Naive thymus-derived CD4-positive, alpha-beta T cell (primary cell): ENCODE measurements around the gene FOXL3. TPM values are rescaled to one million over a fixed set of nuclear protein-coding genes. Genes with fewer than 3 reads are reported as not detected.

Source experiments
- ATAC-seq: fragments of 150-1000 bp; cut with Tn5 transposase; 2 replicates; pipeline ENCODE4 v1.10.0; 2021; ENCODE audit warnings: mild to moderate bottlenecking, moderate library complexity
- CTCF ChIA-PET: fragments of 350-600 bp; sonication (Branson Sonifier 250); formaldehyde crosslinking; loops from one replicate; lab custom pipeline; 2021; ENCODE audit warnings: antibody characterized with exemption; lab: Charles Lee
- POLR2A ChIA-PET: fragments of 350-600 bp; sonication (Branson Sonifier 250); formaldehyde crosslinking; loops from one replicate; lab custom pipeline; 2021; ENCODE audit warnings: antibody characterized with exemption, inconsistent platforms; lab: Charles Lee
- DNase-seq, 9 donors: peaks; one replicate each; pipeline versions ENCODE4 v3.0.0 to v3.0.0-alpha.2; 2020 to 2022; ENCODE audit warnings: mixed read lengths in 1 of 9
- H3K27ac ChIP-seq: one replicate; pipeline ENCODE4 v1.7.0; 2013; ENCODE audit warnings: mild to moderate bottlenecking, low read depth, low read length, moderate library complexity
- H3K27me3 ChIP-seq, 2 donors: one replicate each; pipeline ENCODE4 v1.7.0; 2013; ENCODE audit warnings: low read length in 2 of 2, mild to moderate bottlenecking in 2 of 2, moderate library complexity in 2 of 2; ENCODE audit not compliant: control insufficient read depth in 2 of 2, insufficient read depth in 2 of 2
- H3K36me3 ChIP-seq, 3 experiments: 1 replicate in 2 of 3; 2 replicates in 1 of 3; pipeline ENCODE4 v1.7.0; 2013; ENCODE audit warnings: low read length in 3 of 3, mild to moderate bottlenecking in 3 of 3, moderate library complexity in 1 of 3; ENCODE audit not compliant: insufficient read depth in 3 of 3, control insufficient read depth in 2 of 3
- H3K4me1 ChIP-seq, 2 donors: one replicate each; pipeline ENCODE4 v1.7.0; 2013; ENCODE audit warnings: low read length in 2 of 2, mild to moderate bottlenecking in 2 of 2, moderate library complexity in 1 of 2; ENCODE audit not compliant: control insufficient read depth in 2 of 2, insufficient read depth in 2 of 2
- H3K4me3 ChIP-seq: 2 replicates; pipeline ENCODE4 v1.7.0; 2013; ENCODE audit warnings: mild to moderate bottlenecking, low read length
- H3K9me3 ChIP-seq, 3 experiments: 1 replicate in 2 of 3; 2 replicates in 1 of 3; pipeline ENCODE4 v1.7.0; 2013; ENCODE audit warnings: low read length in 3 of 3; ENCODE audit not compliant: control insufficient read depth in 2 of 3
- H3K27ac Mint-ChIP-seq, 9 donors: one replicate each; pipeline ENCODE4 v1.8.0; 2020 to 2022; ENCODE audit warnings: mixed read lengths in 9 of 9, mild to moderate bottlenecking in 8 of 9, moderate library complexity in 5 of 9, inconsistent platforms in 2 of 9
- H3K27me3 Mint-ChIP-seq, 5 donors: one replicate each; pipeline ENCODE4 v1.8.0; 2021 to 2022; ENCODE audit warnings: mixed read lengths in 5 of 5, mild to moderate bottlenecking in 1 of 5
- H3K36me3 Mint-ChIP-seq, 5 donors: one replicate each; pipeline ENCODE4 v1.8.0; 2020 to 2022; ENCODE audit warnings: mixed read lengths in 5 of 5, mild to moderate bottlenecking in 3 of 5, inconsistent platforms in 1 of 5
- H3K4me1 Mint-ChIP-seq, 7 donors: one replicate each; pipeline ENCODE4 v1.8.0; 2020 to 2022; ENCODE audit warnings: mixed read lengths in 7 of 7, mild to moderate bottlenecking in 3 of 7, inconsistent platforms in 1 of 7
- H3K4me3 Mint-ChIP-seq, 10 donors: one replicate each; pipeline ENCODE4 v1.8.0; 2020 to 2022; ENCODE audit warnings: mild to moderate bottlenecking in 10 of 10, mixed read lengths in 10 of 10, moderate library complexity in 6 of 10, inconsistent platforms in 2 of 10
- H3K9me3 Mint-ChIP-seq, 11 donors: one replicate each; pipeline ENCODE4 v1.8.0; 2020 to 2022; ENCODE audit warnings: mixed read lengths in 11 of 11, mild to moderate bottlenecking in 4 of 11, inconsistent platforms in 1 of 11, moderate library complexity in 1 of 11
- intact Hi-C, 2 donors: fragments of 100-400 bp; cut with micrococcal nuclease; formaldehyde crosslinking; loops; one replicate each; pipeline ENCODE4 v1.15.1; 2023
- polyA plus RNA-seq, 2 donors: library from polyadenylated mRNA; unstranded; fragments of 300-500 nt; fragmentation: Illumina TruSeq; gene quantifications; one replicate each; pipeline ENCODE4 v1.2.3, GENCODE V29; 2021
- total RNA-seq, 6 experiments: library from RNA in 5 of 6; stranded (reverse) in 5 of 6; gene quantifications; 1 replicate in 5 of 6; 2 replicates in 1 of 6; pipeline ENCODE4 v1.2.3 and lab custom pipeline; 2021 to 2026

FOXL3 gene
- total and polyA plus RNA-seq, 7 experiments from 2014 or later, result not detected

GRCh38 chr7:317643-318405 lies 27.9 kb downstream of the FOXL3 start:
- CTCF ChIA-PET, result no interaction called here
- POLR2A ChIA-PET, result no interaction called here

GRCh38 chr7:318476-318875 lies 28.5 kb downstream of the FOXL3 start:
- H3K9me3 Mint-ChIP-seq, result peaks cover 0 to 9% (median 3%) of the 10 kb centered on the region in 11 donors
- H3K27ac ChIP-seq, result no peak overlapping the region
- H3K4me1 ChIP-seq, result no peaks in the 10 kb centered on the region
- CTCF ChIA-PET, result no interaction called here
- peaks cover 0 to 8% (median 0%) of the 10 kb centered on the region in 7 donors for H3K4me1 Mint-ChIP-seq
- intact Hi-C loops, result no loop called here
- peaks cover 0 to 4% of the 10 kb centered on the region in 2 donors for H3K27me3 ChIP-seq
- no peaks in the 10 kb centered on the region for H3K9me3 ChIP-seq
- no peak overlapping the region for H3K4me3 ChIP-seq
- no peak for DNase-seq
- H3K27ac Mint-ChIP-seq, result no peak overlapping the region
- no peaks in the 10 kb centered on the region for H3K36me3 ChIP-seq
- H3K36me3 Mint-ChIP-seq, result peaks cover 0 to 4% (median 0%) of the 10 kb centered on the region in 5 donors
- ATAC-seq, result no peak
- POLR2A ChIA-PET, result no interaction called here
- peaks cover 23 to 64% (median 46%) of the 10 kb centered on the region in 5 donors for H3K27me3 Mint-ChIP-seq
- H3K4me3 Mint-ChIP-seq, result no peak overlapping the region

More at GRCh38 chr7:317643-318405, 27.9 kb downstream of the FOXL3 start:
- Histone ChIP-seq H3K27ac (no peak overlapping the region), H3K27me3 (peaks cover 0 to 4% of the 10 kb centered on the region in 2 donors), H3K9me3 (no peaks in the 10 kb centered on the region), H3K4me3 (no peak overlapping the region), H3K4me1 (no peaks in the 10 kb centered on the region), H3K36me3 (no peaks in the 10 kb centered on the region)
- no peak overlapping the region for H3K4me3 Mint-ChIP-seq
- no peak overlapping the region for H3K27ac Mint-ChIP-seq
- H3K27me3 Mint-ChIP-seq, result peaks cover 28 to 67% (median 46%) of the 10 kb centered on the region in 5 donors
- ATAC-seq, result no peak
- peaks cover 0 to 9% (median 3%) of the 10 kb centered on the region in 11 donors for H3K9me3 Mint-ChIP-seq
- no peak for DNase-seq
- peaks cover 0 to 8% (median 0%) of the 10 kb centered on the region in 7 donors for H3K4me1 Mint-ChIP-seq
- H3K36me3 Mint-ChIP-seq, result peaks cover 0 to 4% (median 0%) of the 10 kb centered on the region in 5 donors
- intact Hi-C loops, result no loop called here

- H3K4me3 Mint-ChIP-seq, result no peak overlapping the region
- H3K36me3 Mint-ChIP-seq, result peaks cover 0 to 4% (median 0%) of the 10 kb centered on the region in 5 donors
- intact Hi-C loops, result no loop called here
- CTCF ChIA-PET, result no interaction called here
- H3K27me3 ChIP-seq, result peaks cover 0 to 4% of the 10 kb centered on the region in 2 donors
- H3K9me3 ChIP-seq, result no peaks in the 10 kb centered on the region
- peaks cover 0 to 9% (median 3%) of the 10 kb centered on the region in 11 donors for H3K9me3 Mint-ChIP-seq
- ATAC-seq, result no peak
- no peaks in the 10 kb centered on the region for H3K36me3 ChIP-seq
- H3K4me1 ChIP-seq, result no peaks in the 10 kb centered on the region
- peaks cover 26 to 58% (median 43%) of the 10 kb centered on the region in 5 donors for H3K27me3 Mint-ChIP-seq
- no peak overlapping the region for H3K27ac ChIP-seq
- H3K27ac Mint-ChIP-seq, result peak overlapping the region in 1 of 9 donors; percentile 76
- POLR2A ChIA-PET, result no interaction called here
- no peak for DNase-seq
- no peak overlapping the region for H3K4me3 ChIP-seq
- peaks cover 0 to 8% (median 0%) of the 10 kb centered on the region in 7 donors for H3K4me1 Mint-ChIP-seq
Measured at GRCh38 chr7:318878-319661, 29.1 kb downstream of the FOXL3 start.

DNA sequence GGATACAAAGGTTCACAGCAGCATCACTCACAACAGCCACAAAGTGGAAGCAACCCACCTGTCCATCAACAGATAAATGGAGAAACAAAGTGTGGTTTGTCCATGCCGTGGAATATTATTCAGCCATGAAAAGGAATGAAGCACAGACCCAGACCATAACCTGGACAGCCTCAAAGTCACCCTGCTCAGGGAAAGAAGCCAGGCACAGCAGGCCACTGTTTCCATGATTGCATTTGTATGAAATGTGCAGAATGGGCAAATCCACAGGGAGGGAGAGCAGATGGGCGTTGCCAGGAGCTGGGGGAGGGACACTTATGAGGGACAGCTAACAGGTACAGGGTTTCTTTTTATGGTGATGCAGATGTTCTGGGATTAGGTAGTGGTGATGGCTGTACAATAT lies 30.3 kb downstream of the FOXL3 start:
- no peak for ATAC-seq
- CTCF ChIA-PET, result interaction anchor here (0.7 kb wide), 3 partner anchors 12 to 466 kb away, joined by 3 to 4 read pairs (median 3); no protein-coding TSS in a partner anchor
- Histone ChIP-seq H3K27ac (no peak overlapping the region), H3K36me3 (no peaks in the 10 kb centered on the region), H3K4me3 (no peak overlapping the region), H3K9me3 (no peaks in the 10 kb centered on the region), H3K27me3 (peaks cover 0 to 4% of the 10 kb centered on the region in 2 donors), H3K4me1 (no peaks in the 10 kb centered on the region)
- H3K27me3 Mint-ChIP-seq, result peaks cover 19 to 49% (median 35%) of the 10 kb centered on the region in 5 donors
- peaks cover 0 to 8% (median 0%) of the 10 kb centered on the region in 7 donors for H3K4me1 Mint-ChIP-seq
- H3K4me3 Mint-ChIP-seq, result no peak overlapping the region
- H3K36me3 Mint-ChIP-seq, result peaks cover 0 to 4% (median 0%) of the 10 kb centered on the region in 5 donors
- no peak for DNase-seq
- H3K9me3 Mint-ChIP-seq, result peaks cover 0 to 5% (median 0%) of the 10 kb centered on the region in 11 donors
- intact Hi-C loops, result loop anchor here in 1 of 2 donors (5.0 kb wide), 1 partner anchor 632 kb away; the partner anchor contains the start of gene ADAP1
- POLR2A ChIA-PET, result no interaction called here
- no peak overlapping the region for H3K27ac Mint-ChIP-seq

DNA sequence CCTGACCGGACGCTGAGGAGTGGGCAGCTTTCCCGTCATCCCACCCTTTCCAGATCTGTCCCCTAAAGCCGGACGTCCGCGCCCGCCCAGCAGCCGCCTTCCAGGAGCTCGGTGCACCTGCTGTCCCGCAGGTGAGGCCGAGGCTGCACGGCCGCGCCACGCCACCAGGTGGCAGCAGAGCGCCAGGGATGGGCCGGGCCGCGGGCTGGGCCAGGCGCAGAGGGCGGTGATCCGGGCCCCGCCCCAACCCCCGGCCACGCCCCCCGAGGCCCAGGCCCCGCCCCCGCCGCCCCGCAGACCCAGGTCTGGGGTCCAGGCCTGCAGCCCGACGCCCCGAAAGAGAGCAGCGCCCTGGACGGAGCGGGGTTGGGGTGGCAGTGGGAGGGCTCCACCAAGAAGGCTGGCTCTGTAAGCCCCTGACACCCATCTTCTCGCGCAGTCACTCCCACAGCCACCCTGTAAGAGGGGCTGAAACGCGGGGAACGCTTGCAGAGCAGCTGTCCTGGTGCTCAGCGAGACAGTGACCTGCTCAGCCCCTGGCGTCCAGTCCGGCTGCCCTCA lies 32.2 kb downstream of the FOXL3 start:
- intact Hi-C loops, result loop anchor here (1.0 to 5.0 kb wide), 5 partner anchors 404 to 630 kb away; partner anchors contain the start of genes DNAAF5 (in 2 of the 2), ADAP1 (in 1 of the 2) and PRKAR1B (in 1 of the 2)
- DNase-seq, result peak; percentile 74 to 98 (median 85)

GRCh38 chr7:322708-323111 lies 32.7 kb downstream of the FOXL3 start:
- no peaks in the 10 kb centered on the region for H3K27me3 ChIP-seq
- Mint-ChIP-seq H3K27me3 (peaks cover 15 to 30% (median 17%) of the 10 kb centered on the region in 5 donors), H3K9me3 (peaks cover 0 to 1% (median 0%) of the 10 kb centered on the region in 11 donors), H3K4me1 (peaks cover 0 to 4% (median 0%) of the 10 kb centered on the region in 7 donors), H3K27ac (no peak overlapping the region), H3K4me3 (no peak overlapping the region), H3K36me3 (no peaks in the 10 kb centered on the region)
- DNase-seq, result no peak
- no peaks in the 10 kb centered on the region for H3K4me1 ChIP-seq
- intact Hi-C loops, result loop anchor here (1.0 to 5.0 kb wide), 5 partner anchors 404 to 630 kb away; partner anchors contain the start of genes DNAAF5 (in 2 of the 2), ADAP1 (in 1 of the 2) and PRKAR1B (in 1 of the 2)
- no peak overlapping the region for H3K27ac ChIP-seq
- no peak for ATAC-seq
- no peaks in the 10 kb centered on the region for H3K36me3 ChIP-seq
- no peaks in the 10 kb centered on the region for H3K9me3 ChIP-seq
- ChIA-PET CTCF (interaction anchor here (1.2 to 1.3 kb wide), 2 partner anchors 409 to 412 kb away, joined by 4 read pairs; no protein-coding TSS in a partner anchor), POLR2A (no interaction called here)
- no peak overlapping the region for H3K4me3 ChIP-seq

More for the DNA sequence above, 32.2 kb downstream of the FOXL3 start:
- peak; percentile 100 for ATAC-seq
- Mint-ChIP-seq H3K27me3 (peaks cover 15 to 36% (median 23%) of the 10 kb centered on the region in 5 donors), H3K36me3 (no peaks in the 10 kb centered on the region), H3K9me3 (peaks cover 0 to 1% (median 0%) of the 10 kb centered on the region in 11 donors), H3K27ac (no peak overlapping the region), H3K4me1 (peaks cover 0 to 6% (median 0%) of the 10 kb centered on the region in 7 donors), H3K4me3 (no peak overlapping the region)
- Histone ChIP-seq H3K27ac (no peak overlapping the region), H3K4me1 (no peaks in the 10 kb centered on the region), H3K36me3 (no peaks in the 10 kb centered on the region), H3K9me3 (no peaks in the 10 kb centered on the region), H3K4me3 (no peak overlapping the region), H3K27me3 (no peaks in the 10 kb centered on the region)
- ChIA-PET CTCF (interaction anchor here (0.5 to 1.3 kb wide), 6 partner anchors 11 to 415 kb away, joined by 3 to 7 read pairs (median 4); no protein-coding TSS in a partner anchor), POLR2A (interaction anchor here (1.1 kb wide), 1 partner anchor 553 kb away, joined by 3 read pairs; no protein-coding TSS in a partner anchor)
